HG02678 (cell line): Measurements from ENCODE around the gene SUPT7L.
"Not testable (repeated sequence)": the region's sequence is repeated elsewhere in the genome, so short reads cannot be mapped to it uniquely, and the experiment has no call there.

ENCODE experiments used
- ATAC-seq: cut with Tn5 transposase; IDR thresholded peaks from one replicate; pipeline ENCODE4 v1.9.1; 2021; ENCODE audit warnings: mild to moderate bottlenecking, moderate library complexity; ENCODE audit not compliant: unreplicated experiment

SUPT7L gene

DNA sequence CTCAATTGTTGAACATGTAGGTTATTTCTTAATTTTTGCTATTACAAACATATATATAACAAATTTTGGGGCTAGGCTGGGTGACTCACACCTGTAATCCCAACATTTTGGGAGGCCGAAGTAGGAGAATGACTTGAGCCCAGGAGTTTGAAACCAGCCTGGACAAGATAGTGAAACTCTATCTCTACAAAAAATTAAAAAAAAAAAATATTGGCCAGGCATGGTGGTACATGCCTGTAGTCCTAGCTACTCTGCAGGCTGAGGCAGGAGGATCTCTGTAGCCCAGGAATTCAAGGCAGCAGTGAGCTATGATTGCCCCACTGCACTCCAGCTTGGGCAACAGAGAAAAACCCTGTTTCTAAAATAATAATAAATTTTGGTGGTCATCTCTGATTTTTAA lies 23.8 kb upstream of the SUPT7L start:
- ATAC-seq, result no peak

DNA sequence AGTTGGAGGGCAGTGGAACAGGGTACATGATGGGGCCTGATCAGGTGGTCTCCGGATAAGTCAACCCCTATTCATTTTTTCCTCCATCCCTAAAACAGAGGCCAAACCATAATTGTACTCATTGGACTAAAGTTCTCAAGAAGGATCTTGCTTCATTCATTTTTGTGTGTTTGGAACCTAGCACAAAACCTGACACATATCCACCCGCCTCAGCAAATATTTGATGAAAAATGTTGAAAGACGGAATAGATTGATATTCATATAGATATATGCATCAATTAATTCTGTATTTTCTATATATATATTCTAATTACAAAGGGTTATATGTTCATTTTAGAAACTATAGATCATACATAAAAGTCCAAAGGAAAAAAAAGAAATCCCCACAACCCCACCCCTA lies 22.2 kb upstream of the SUPT7L start:
- ATAC-seq, result no peak

DNA sequence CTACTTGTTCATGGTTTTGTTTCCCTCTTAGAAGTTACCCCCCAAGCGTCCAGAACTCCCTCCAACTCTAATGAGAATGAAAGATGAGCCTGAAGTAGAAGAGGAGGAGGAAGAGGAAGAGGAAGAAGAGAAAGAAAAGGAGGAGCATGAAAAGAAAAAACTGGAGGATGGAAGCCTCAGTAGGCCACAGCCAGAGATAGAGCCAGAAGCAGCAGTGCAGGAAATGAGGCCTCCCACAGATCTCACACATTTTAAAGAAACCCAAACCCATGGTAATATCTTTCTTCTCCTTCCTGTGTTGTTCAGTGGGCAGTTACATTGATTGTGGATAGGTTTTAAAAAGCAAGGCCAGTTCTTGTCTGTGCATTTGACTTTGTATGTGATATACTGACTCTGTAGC lies 21.6 kb upstream of the SUPT7L start:
- not testable (repeated sequence) for ATAC-seq

DNA sequence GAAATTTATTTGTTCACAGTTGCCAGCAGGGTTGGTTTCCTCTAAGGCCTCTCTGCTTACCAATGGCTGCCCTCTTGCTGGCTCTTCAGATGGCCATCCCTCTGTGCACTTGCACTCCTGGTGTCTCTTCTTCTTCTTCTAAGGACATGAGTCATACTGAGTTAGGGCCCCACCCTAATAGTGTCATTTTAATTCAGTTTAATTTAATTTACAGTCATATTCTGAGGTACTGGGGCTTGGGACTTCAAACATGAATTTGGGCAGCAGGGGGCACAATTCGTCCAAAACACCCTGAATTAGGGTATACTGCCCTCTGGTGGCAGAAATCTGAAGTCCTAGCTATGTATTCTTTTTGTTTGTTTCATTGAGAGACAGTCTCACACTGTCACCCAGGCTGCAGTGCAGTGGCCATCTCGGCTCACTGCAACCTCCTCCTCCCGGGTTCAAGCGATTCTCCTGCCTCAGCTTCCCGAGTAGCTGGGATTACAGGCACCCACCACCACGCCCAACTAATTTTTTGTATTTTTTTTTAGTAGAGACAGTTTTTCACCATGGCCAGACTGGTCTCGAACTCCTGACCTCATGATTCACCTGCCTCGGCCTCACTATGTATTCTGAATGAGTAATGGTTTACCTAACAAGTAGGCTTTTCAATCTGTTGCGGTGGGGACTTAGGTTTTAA lies 20.1 kb upstream of the SUPT7L start:
- ATAC-seq, result no peak

DNA sequence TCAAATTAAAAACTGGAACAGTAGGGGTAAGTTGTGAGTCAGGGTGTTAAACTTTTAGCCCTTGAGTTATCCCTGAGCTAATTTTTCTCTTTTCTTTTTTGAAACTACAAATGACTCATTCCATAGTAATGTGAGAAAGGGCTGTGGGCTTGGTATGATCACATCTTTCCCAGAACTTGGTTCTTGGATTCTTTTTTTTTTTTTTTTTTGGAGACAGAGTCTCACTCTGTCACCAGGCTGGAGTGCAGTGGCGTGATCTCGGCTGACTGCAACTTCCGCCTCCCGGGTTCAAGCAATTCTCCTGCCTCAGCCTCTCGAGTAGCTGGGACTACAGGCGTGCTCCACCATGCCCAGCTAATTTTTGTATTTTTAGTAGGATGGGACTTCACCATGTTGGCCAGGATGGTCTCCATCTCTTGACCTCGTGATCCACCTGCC lies 18.9 kb upstream of the SUPT7L start:
- ATAC-seq, result not testable (repeated sequence)

DNA sequence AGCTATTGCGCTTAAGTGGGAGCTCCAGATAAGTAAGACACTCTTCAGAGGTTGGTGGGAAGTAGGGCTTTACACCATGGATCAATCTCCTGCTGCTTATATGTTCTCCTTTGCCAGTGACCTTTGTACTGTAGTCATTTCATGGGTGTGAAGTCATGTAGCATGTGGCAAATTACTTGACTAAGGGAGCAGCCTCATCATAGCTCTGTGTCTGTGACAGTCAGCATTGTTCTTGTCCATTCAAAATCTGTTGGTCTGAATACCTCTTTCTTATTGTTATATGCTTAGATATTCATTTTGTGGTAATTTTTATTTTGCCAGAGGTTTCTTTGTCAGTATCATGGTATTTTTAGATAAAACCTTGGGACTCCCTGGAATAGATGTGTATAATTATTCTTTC lies 18.4 kb upstream of the SUPT7L start:
- ATAC-seq, result no peak

DNA sequence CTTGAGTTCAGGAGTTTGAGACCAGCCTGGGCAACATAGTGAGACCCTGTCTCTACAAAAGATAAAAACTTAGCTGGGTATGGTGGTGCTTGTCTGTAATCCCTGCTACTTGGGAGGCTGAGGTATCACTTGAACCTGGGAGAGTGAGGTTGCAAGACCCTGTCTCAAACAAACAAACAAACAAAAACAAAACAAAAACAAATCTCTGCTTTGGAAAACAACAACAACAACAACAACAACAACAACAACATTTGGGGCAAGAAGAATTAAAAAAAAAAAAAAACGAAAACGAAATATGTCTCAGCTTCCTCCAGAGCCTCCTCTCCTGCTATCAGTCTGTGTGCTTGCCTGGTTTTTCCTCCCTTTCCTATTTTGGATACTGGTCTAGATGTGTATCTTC lies 17.2 kb upstream of the SUPT7L start:
- no peak for ATAC-seq

DNA sequence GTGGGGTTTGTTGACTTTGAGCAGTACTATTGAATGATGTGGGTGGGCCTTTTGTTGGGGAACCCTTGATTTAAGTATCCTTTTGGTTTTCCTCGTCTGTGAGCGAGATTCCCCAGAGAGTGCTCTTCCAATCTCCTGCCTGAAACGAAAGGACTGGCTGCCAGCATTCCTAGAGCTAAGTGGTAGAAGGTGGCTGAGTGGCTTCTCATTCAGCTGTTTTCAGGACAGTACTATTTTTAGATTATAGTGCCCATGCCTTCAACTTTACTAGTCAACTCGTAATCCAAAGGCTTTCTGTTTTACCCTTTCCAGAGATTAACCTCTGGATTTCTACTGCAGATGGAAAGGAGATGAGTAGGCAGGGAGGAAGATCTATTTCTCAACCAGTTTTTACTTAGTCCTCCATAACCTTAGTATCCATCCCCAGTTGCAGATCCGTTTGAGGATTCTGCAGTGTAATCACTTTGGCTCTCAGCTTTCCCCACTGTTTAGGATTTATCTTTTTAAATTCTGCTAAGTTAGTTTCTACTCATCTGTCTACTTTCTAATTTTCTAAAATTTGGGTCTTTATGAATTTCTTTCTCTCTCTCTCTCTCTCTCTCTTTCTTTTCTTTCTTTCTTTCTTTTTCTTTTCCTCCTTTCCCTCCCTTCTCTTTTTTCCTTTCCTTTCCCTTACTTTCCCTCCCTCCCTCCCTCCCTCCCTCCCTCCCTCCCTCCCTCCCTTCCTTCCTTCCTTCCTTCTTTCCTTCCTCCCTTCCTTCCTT lies 9.5 kb upstream of the SUPT7L start:
- ATAC-seq, result no peak

DNA sequence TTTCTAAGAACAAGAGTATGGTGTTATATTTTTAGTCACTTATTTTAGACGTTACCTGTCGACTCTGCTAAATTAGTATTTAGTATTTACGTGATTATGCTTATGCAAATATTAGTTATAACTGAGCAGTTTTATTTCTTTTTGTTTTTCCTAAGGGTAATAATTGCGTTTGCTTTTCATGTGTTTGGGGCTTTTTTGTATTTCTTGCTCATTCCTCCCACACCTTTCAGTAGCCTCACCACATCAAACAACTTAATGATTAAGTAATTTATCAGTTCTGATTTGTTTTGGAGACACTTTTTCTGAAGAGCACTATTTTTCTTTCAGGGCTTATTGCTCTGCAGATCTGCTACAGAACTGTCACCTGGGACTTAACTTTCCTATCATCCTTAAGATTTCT lies 7.8 kb upstream of the SUPT7L start:
- ATAC-seq, result no peak

DNA sequence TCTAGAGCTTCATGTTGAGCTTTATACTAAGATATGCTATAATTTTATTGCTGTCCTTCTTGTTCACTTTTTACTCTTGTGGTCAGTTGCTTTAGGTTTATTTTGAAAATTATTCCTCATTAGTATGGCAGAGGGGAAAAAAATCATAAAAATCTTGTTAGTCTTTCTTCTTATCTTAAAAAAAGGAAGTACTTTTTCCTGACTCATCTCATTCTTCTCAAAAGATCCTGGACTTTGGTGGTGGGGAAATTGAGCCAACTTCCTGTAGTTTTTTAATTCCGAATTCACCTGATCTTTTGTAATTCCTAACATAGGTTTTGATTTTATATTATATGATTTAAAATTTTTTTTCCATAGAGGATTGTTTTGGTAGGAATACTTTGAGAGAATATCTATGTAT lies 4.0 kb upstream of the SUPT7L start:
- no peak for ATAC-seq

DNA sequence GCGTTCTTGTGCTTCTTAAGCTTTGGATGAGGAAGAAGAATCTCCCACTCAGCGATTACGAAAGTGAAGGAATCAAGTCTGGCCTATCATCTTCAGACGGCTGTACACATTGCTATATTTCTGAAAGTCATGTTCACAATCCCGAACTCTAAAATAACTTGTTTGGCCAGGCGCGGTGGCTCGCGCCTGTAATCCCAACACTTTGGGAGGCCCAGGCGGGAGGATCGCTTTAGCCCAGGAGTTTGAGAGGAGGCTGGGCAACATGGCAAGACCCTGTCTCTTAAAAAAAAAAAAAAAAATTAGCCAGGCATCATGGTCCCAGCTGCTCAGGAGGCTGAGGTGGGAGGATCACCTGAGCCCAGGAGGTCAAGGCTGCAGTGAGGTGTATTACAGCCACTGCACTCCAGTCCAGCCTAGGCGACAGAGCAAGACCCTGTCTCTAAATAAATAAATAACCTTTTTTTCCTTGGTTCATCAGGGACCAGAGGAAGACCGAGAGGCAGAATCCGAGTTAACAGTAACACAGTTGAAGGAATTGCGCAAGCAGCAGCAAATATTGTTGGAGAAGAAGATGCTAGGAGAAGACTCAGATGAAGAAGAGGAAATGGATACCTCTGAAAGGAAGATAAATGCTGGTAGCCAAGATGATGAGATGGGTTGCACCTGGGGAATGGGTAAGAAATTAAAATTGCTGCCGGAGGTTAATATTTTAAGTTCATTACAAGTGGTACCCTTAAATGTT lies 1.4 kb upstream of the SUPT7L start:
- ATAC-seq, result no peak

DNA sequence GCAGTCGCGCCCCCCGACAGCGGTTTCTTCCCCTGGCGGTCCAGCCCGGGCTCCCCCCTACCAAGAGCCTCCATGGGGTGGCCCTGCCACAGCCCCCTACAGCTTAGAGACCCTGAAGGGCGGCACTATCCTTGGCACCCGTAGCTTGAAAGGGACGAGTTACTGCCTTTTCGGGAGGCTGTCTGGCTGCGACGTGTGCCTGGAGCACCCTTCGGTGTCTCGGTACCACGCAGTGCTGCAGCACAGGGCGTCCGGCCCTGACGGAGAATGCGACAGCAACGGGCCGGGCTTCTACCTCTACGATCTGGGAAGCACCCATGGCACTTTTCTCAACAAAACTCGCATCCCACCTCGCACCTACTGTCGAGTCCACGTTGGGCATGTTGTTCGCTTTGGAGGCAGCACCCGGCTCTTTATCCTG lies 750 bp upstream of the SUPT7L start:
- ATAC-seq, result peak; percentile 12

DNA sequence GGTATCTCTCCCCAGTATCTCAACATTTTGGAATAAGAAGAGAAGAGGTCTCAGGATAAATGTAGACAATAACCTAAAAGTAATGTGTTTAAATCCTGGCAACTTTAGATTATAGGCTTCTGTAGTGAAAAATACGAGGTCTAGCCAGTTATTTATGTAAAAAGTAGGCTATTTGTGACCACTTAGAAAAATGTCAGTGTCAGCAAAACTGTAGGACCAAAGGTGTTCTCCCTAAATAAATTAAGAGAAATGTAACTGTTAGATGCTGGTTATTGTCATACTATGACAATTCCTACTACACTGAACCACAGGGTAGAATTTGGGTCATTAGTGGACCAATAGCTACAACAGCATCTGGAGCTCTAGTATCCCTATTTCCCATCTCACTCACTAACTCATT lies 2.0 kb downstream of the SUPT7L start:
- ATAC-seq, result no peak

DNA sequence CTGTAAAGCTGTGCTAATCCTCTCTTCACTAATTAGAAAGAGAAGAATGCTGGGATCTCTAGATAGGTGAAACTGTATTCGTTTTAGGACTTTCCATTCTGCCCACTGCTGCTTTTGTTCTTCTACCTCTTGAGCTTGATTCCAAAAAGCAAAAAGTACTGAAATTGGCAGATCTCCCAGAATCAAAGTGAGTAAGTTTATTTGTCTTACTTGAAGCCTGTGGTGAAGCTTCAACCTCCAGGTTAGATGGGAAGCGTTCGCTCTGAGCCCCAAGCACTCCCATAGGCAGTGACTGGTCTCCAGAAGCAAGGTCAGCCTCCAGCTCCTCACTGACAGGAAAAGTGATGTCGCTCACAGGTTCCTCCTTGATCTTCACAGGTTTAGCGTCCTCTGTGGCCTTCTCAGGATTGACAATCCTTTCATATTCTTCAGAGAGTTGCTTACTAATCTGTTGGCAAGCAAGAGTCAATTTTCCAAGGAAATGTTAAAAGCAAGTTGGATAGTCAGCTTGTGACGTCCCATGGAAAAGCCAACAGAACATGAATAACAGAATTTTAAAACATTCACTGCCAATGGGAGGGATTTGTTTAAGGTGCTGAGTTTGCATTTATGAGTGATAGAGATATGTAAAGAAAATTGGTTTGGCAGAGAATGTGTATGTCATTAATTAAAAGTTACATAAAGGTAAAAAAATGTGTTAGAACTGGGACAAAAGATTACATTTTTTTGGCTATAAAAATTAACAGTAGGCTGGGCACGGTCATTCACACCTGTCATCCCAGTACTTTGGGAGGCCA lies 8.1 kb downstream of the SUPT7L start:
- ATAC-seq, result no peak

DNA sequence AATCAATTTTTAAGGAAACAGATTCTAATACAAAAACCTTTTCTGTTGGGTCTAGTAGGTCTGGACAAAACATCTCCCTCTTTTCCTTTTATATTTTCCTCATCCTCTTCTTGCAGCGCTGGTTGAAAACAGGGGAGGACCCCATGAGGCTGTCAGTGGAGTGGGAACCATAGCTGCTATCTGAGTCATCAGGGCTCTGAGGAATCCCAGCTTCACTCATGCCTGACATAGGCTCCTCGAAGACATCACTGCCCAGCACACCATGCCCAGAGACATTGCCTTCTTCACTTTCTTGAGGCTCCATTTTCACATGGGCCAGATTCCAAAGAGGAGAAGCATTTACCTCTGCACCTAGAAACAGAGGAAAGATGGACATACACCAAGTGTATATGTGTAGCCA lies 10.0 kb downstream of the SUPT7L start:
- ATAC-seq, result no peak

DNA sequence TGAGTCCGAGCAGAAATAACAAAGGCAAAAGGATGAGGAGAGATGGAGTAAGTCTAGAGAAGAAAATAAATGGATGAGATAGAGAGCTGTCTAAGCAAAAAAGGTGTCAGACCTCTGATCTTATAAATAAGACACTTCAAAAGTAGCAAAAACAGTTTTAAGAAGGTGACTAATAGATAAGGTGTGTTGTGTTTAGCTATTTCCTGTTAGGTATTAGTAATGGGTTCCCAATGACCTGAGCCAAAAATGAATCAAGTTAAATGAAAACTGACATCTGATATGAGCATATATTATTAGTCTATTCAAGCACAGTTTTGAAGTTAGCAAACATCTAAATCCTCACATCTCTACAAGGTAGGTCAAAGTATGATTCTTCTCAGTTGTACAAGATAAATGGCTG lies 10.6 kb downstream of the SUPT7L start:
- ATAC-seq, result no peak

DNA sequence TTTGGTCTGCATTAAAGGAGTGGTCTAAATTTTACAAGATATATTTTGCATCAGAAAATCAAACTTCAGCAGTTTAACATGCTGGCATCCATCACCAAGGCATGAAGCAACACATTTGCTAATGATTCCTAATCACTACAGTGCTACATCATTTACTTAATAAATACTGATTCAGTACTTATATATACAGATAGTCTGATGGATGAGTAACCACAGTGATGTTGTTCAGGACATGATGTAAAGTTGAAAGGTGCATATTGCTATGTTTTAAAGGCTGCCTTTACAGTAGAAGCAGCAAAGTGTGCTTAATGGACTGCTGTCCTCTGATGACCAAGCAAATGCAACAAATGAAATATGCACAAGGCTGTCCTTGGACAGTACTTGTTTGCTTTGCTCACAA lies 11.1 kb downstream of the SUPT7L start:
- no peak for ATAC-seq

DNA sequence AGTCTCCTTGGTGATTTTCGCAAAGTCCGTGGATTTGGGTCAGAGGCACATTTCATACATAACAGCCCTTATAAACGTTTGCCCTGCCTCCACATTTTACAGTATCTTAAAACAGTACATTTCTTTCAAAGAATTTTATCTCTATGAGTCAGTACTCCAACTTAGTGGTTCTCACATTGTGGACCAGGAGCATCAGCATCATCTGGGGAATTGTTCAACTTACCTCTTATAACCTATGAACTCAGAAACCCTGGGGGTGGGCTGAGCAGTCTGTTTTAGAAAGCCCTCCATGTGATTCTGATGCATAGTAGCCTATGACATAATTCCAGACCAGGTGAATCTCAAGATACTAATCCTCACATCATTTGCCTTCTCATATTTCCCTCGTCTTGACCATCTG lies 12.4 kb downstream of the SUPT7L start:
- no peak for ATAC-seq

DNA sequence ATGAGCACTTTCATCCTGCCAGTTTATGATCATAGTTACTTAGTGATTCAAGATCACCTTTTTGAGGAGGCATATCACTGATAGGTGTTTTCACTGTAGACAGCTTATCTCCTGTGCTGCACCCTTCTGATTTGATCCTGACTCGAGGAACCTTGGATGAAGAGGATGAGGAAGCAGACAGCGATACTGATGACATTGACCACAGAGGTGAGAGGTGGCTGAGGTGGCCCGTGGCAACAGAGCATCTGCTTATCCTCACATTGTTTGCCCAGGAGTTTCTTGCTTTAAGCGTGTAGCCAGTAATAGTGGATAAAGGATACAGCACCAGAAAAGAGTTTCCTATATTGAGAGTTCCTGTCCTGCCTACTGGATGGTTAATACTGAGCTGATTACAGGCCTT lies 15.7 kb downstream of the SUPT7L start:
- no peak for ATAC-seq

DNA sequence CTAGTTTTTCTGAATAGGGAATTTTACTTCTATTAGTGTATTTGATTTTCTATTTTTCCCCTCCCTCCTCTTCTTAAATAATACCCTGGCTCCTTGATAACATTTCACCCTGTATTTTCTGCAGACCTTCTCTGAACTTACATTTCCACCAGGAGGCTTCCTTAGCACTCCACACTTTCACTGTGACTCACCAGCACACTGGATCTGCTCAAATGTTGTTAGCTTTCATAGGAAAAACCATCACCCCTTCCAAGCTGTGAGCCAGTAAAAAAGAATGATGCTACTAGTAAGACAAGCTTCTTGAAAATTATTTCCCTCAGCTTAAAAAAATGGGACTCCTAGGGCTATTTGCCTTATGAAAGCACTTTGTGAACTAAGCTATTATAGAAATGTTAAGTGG lies 16.1 kb downstream of the SUPT7L start:
- ATAC-seq, result no peak

DNA sequence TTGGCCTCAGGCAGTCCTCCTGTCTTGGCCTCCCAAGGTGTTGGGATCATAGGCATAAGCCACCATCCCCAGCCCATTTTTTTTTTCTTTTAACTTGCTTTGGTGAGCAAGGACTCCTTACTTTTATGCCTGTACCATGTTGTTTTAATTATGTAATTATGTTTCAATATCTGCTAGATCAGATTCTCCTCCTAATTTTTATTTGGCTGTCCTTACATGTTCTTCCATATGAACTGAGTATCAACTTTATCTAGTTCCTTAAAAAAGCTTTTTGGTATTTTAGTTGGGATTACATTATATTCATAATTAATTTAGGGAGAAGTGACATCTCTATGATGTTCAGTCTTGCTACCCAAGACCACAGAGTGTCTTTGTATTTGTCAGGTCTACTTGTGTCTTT lies 18.2 kb downstream of the SUPT7L start:
- ATAC-seq, result no peak
